WERI-Rb-1 (cell line): ENCODE data around the gene RHOV.

Experiments
- DNase-seq: peaks from one replicate; pipeline ENCODE4 v3.0.0-alpha.2; 2020
- H3K27ac ChIP-seq: fragments of 250-450 bp; sonication (Bioruptor Pico); 2 replicates; pipeline ENCODE4 v1.5.1; 2020; ENCODE audit warnings: mild to moderate bottlenecking, moderate library complexity
- H3K27me3 ChIP-seq: fragments of 250-450 bp; sonication (Bioruptor Pico); 2 replicates; pipeline ENCODE4 v1.5.1; 2021; ENCODE audit warnings: mild to moderate bottlenecking, low read depth, moderate library complexity; ENCODE audit not compliant: insufficient read depth, severe bottlenecking
- H3K36me3 ChIP-seq: fragments of 250-450 bp; sonication (Bioruptor Pico); 2 replicates; pipeline ENCODE4 v1.5.1; 2020; ENCODE audit warnings: mild to moderate bottlenecking, moderate library complexity
- H3K4me3 ChIP-seq: 2 replicates; pipeline ENCODE4 v1.5.1; 2011; ENCODE audit warnings: low read depth, mild to moderate bottlenecking, control low read depth, low read length
- H3K9me3 ChIP-seq: fragments of 250-450 bp; sonication (Bioruptor Pico); 2 replicates; pipeline ENCODE4 v1.5.1; 2021; ENCODE audit warnings: mild to moderate bottlenecking, moderate library complexity; ENCODE audit not compliant: severe bottlenecking
- CTCF ChIP-seq: IDR thresholded peaks from 2 replicates; pipeline ENCODE4 v1.5.1; 2011; ENCODE audit warnings: low read depth, mild to moderate bottlenecking, control low read depth, inconsistent platforms, low read length

The RHOV gene

DNA sequence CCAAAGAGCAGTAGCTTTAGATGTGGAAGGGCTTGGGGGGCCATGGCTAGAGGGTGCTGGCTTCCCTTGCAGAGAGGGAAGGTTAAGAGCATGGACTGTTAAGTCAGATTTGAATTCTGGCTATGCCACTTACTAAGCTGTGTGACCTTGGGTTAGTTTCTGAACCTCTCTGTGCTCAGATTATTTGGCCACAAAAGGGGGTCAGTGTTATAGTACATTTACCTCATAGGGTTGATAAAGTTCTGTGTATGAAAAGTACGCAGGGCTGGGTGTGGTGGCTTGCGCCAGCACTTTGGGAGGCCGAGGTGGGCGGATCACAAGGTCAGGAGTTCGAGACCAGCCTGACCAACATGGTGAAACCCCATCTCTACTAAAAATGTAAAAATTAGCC, 27.0 kb upstream of the RHOV start:
- DNase-seq, result no peak

DNA sequence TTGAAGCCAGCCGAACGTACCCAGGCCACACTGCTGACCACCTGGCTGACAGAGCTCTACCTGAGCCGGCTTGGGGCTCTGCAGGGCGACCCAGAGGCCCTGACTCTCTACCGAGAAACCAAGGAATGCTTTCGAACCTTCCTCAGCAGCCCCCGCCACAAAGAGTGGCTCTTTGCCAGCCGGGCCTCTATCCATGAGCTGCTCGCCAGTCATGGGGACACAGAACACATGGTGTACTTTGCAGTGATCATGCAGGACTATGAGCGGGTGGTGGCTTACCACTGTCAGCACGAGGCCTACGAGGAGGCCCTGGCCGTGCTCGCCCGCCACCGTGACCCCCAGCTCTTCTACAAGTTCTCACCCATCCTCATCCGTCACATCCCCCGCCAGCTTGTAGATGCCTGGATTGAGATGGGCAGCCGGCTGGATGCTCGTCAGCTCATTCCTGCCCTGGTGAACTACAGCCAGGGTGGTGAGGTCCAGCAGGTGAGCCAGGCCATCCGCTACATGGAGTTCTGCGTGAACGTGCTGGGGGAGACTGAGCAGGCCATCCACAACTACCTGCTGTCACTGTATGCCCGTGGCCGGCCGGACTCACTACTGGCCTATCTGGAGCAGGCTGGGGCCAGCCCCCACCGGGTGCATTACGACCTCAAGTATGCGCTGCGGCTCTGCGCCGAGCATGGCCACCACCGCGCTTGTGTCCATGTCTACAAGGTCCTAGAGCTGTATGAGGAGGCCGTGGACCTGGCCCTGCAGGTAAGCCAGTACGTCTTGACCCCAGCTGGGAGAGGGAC, 26.4 kb upstream of the RHOV start:
- no peak for TF ChIP-seq CTCF
- DNase-seq, result no peak
- H3K4me3 ChIP-seq, result no peak overlapping the region
- no peak overlapping the region for H3K27ac ChIP-seq
- H3K27me3 ChIP-seq, result no peaks in the 10 kb centered on the region
- peaks cover 83% of the 10 kb centered on the region for H3K36me3 ChIP-seq
- no peaks in the 10 kb centered on the region for H3K9me3 ChIP-seq

More for the DNA sequence above, 27.0 kb upstream of the RHOV start:
- H3K27me3 ChIP-seq, result no peaks in the 10 kb centered on the region
- H3K27ac ChIP-seq, result no peak overlapping the region
- H3K36me3 ChIP-seq, result peaks cover 79% of the 10 kb centered on the region
- H3K9me3 ChIP-seq, result no peaks in the 10 kb centered on the region
- H3K4me3 ChIP-seq, result no peak overlapping the region
- no peak for TF ChIP-seq CTCF

DNA sequence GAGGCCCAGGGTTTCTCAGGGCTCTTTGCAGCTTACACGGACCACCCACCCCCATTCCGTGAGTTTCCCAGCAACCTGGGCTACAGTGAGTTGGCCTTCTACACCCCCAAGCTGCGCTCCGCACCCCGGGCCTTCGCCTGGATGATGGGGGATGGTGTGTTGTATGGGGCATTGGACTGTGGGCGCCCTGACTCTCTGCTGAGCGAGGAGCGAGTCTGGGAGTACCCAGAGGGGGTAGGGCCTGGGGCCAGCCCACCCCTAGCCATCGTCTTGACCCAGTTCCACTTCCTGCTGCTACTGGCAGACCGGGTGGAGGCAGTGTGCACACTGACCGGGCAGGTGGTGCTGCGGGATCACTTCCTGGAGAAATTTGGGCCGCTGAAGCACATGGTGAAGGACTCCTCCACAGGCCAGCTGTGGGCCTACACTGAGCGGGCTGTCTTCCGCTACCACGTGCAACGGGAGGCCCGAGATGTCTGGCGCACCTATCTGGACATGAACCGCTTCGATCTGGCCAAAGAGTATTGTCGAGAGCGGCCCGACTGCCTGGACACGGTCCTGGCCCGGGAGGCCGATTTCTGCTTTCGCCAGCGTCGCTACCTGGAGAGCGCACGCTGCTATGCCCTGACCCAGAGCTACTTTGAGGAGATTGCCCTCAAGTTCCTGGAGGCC, 25.6 kb upstream of the RHOV start:
- Histone ChIP-seq H3K4me3 (no peak overlapping the region), H3K27me3 (no peaks in the 10 kb centered on the region), H3K36me3 (peaks cover 78% of the 10 kb centered on the region), H3K9me3 (no peaks in the 10 kb centered on the region), H3K27ac (no peak overlapping the region)
- DNase-seq, result no peak
- no peak for TF ChIP-seq CTCF

- peak; percentile 74 for DNase-seq
- Histone ChIP-seq H3K27ac (peak overlapping the region; percentile 70), H3K36me3 (peaks cover 34% of the 10 kb centered on the region), H3K4me3 (peak overlapping the region; percentile 93), H3K9me3 (no peaks in the 10 kb centered on the region), H3K27me3 (no peaks in the 10 kb centered on the region)
- TF ChIP-seq CTCF, result peak; percentile 44
Observed at GRCh38 chr15:40894681-40895448, 20.8 kb upstream of the RHOV start.

DNA sequence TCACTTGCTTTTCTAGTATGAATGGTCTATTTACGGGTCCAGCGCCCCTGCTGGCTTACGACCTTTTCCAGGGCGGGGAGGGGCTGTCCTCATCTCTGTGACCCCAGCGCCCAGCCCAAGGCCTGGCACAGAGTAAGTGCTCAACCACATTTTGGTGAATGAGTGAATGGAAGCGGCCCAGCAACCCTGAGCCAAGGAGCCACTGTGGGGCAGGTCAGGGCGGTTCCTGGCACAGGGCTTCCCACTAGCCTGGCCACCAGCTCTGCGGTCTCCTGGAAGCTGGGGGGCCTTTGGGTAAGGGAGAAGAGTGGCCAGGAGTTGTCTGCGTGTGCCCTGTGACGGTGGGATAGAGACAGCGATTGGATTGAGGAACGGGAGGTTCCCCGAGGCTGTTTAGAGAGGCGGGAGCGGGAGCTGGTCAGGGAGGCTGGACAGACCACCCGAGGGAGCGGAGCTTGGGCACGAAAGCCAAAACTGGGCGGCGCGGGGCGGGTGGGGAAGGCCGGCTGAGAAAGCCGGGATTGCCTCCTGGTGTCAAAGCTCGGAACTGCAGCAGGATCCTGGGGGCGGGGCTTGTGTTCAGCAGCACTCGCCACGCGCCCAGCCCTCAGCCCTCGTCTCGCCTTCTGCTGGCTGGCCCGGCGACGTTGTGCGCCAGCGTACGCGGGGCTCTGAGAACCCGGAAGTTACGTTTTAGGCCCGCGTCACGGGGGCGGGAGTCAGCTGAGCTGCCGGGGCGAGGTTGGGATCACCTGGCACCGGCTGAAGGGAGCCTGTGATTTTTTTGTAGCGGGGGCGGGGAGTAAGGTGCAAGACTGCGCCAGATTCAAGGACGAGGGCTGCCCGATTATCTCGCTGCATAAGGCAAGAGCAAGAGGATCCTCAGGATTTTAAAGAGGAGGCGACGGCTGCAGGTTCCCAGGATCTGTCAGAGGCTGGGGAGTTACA, 20.0 kb upstream of the RHOV start, which contains the start of gene VPS18:
Gene VPS18 (plus strand): TSS at position 718 of the 948 bp plus-strand sequence. CDS start 319 bp downstream, outside the sequence.
- peak within 1 kb of the TSS; percentile 93 for H3K4me3 ChIP-seq
- H3K9me3 ChIP-seq, result no peaks in the 10 kb centered on the region
- H3K27me3 ChIP-seq, result no peaks in the 10 kb centered on the region
- peak within 1 kb of the TSS; percentile 70 for H3K27ac ChIP-seq
- peak; percentile 93 for TF ChIP-seq CTCF
- H3K36me3 ChIP-seq, result peaks cover 25% of the 10 kb centered on the region
- peak; percentile 97 for DNase-seq
